NCI-H1694 treated with DMSO at 0.1 percent for 48 hours (cell line): ENCODE measurements around the gene ABHD16B.
"Not testable (repeated sequence)": the region's sequence is repeated elsewhere in the genome, so short reads cannot be mapped to it uniquely, and the experiment has no call there.

Experiments used
- DNase-seq: peaks from one replicate; lab custom pipeline; 2025; lab: John Stamatoyannopoulos, UW

Gene ABHD16B

DNA sequence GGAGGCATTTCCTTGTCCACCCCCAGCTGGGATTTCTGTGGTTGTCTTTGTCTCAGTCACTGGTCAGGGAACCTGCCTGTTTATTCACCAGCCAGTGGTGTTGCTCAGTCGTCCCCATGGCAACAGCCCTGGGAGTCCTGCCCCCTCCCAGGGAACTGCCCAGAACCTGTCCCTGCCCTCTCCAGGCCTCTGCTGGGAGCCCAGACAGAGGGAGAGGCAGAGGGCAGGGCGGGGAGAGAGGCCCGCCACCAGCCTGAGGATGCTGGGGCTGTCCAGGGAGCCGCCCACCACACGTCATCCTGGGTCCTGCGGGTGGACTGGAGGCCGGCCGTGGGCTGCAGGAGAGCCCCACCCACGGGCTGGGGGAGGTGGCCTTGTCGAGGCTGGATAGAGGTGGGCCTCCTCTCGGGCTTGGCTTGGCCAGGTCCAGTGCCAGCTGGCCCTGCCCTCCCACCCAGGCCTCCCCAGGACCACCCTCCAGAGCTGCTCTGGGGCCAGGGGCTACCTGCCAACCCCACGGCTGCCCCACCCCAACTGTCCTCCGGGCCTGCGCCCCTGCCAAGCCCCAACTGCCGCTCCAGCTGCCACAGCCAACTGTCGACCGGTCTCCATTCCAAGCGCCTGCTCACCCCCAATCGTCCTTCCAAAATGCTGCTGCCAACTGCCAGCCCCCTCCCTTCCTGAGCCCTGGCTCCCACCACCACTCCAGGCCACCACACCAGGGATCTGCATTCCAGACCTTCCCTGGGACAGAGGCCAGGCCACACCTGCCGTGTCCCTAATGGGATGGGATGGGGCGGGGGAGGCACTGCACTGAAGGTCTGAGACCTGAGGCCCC is 26.1 kb upstream of the ABHD16B start:
- DNase-seq = peak; percentile 80

GRCh38 chr20:63836458-63837344 is 24.6 kb upstream of the ABHD16B start:
- DNase-seq = no peak

DNA sequence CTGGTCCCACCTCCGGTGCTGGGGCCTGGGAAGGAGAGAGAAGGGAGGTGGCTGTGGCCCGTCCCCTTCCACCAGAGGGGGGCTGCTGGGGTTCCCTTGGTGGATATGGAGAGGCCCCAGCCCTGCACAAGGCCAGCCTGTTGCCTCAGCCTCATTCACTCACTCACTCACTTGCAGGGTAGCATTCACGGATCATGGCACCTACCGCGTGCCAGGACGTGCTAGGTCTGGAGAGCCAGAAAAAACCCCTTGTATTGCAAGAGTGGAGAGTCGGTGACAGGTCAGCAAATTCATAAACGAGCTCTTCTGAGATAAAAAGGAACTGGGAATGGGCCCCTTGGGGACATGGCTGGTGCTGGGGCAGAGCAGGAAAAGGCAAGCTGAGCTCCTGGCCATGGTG is 23.8 kb upstream of the ABHD16B start:
- DNase-seq = no peak

- no peak for DNase-seq
These were observed 21.7 kb upstream of the ABHD16B start for GRCh38 chr20:63839620-63840019.

GRCh38 chr20:63840405-63840828 is 20.9 kb upstream of the ABHD16B start:
- no peak for DNase-seq

- DNase-seq = no peak
These were observed 19.0 kb upstream of the ABHD16B start for GRCh38 chr20:63842258-63842657.

DNA sequence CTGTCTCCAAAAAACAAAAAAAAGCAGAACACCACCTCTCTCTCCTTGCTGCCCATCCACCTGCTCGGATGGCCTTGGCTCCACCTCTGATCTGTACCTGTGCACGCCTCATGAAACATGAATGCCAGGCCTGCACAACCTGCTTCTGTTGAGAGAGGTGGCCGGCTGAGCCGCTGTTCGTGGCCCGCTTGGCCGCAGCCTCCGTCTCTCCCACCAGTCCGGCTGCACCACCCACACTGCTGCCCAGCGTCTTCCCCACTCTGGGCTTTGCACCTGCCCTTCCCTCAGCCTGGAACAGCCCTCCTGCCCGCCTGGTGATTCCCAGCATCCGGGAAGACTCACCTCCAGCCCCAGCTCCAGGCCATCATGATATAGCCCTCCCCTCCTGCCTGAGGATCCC is 18.1 kb upstream of the ABHD16B start:
- no peak for DNase-seq

- DNase-seq = no peak
These were observed 17.5 kb upstream of the ABHD16B start for GRCh38 chr20:63843778-63844177.

GRCh38 chr20:63844511-63844991 is 16.7 kb upstream of the ABHD16B start:
- no peak for DNase-seq

DNA sequence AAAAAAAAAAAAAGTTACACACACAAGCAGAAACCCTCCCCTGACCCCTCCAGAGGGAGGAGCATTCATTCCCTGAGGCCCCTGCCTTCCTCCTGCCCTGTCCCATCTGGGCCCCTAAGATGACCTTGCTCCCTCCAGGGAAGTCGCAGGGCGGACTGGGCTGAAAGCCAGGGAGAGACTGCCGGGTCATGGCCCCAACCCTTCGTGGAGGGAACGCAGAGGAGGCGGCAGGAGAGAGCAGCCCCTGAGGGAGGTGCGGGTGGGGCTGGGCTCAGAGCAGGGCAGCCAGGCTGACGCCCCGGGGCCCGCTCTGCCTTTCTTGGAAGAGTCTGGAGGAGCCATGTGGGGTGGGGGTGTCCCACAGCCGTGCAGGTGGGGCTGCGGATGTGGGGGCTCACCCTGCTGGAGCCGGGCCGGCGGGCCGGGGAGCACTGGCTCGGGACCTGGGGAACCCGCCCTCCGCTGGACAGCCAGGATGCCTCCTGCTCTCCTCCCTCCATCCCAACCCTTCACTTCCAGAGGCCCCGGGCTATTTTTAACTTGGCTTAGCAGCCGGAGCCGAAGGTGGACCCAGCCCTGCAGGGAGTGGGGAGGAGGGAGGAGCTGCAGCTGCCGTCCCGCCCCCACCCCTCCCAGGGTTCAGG is 15.0 kb upstream of the ABHD16B start:
- DNase-seq = no peak

DNA sequence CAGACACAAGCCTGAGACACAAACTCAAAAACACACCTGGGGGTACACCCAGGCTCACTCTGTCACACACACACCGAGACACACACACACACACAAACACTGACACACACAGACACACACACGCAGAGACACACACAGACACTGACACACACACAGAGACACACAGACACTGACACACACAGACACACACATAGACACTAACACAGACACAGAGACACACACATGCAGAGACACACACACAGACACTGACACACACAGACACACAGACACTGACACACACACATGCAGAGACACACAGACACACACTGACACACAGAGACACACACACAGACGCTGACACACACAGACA is 14.4 kb upstream of the ABHD16B start:
- DNase-seq = no peak

GRCh38 chr20:63847237-63848002 is 13.9 kb upstream of the ABHD16B start:
- DNase-seq = no peak

- no peak for DNase-seq
These were observed 13.0 kb upstream of the ABHD16B start for GRCh38 chr20:63848003-63848911.

DNA sequence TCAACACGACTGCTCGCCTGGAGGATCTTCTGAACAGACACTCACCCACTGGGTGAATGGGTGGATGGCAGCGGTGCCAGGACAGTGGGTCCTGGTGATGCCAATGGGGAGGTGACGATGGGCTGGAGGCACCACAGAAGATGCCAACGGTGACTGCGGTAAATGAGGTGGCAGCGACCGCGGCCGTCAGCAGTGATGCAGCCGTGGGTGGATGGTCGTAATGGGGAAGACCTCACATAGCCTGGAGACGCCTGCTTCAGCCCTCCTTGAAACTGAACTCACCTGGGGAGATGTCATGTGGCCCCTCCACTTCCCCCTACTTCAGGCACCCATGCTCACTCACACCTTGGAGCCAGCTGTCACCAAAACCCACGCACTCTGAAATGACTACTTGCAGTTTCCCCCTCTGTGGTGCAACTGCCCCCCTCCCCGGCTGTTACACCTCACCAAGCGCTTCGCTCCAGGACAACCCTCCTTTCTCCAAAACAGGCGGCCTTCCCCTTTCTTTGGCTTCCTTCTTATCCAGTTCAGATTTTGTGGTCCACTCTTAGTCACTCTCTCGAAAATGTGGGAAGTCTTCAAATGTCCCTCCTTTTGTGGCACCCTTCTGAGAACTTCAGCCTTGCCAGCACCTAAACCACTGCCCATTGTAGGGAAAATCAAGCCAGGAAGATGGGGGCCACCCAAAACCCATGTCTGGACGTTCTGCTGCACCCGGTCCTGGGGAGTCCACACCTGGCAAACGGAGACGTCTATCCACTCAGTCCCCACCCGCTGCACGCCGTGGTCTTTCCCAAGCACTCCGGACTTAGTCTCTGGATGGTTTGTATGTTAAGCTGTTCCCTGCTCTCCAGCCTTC is 10.4 kb upstream of the ABHD16B start:
- no peak for DNase-seq

GRCh38 chr20:63851548-63851943 is 9.8 kb upstream of the ABHD16B start:
- DNase-seq = not testable (repeated sequence)

DNA sequence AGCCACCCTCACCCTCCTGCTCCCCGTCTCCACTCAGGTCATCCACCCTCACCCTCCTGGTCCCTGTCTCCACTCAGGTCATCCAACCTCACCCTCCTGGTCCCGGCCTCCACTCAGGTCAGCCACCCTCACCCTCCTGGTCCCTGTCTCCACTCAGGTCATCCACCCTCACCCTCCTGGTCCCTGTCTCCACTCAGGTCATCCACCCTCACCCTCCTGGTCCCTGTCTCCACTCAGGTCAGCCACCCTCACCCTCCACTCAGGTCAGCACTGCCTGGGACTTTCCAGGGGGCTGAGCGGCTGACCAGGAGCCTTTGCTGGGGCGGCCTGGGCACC is 7.6 kb upstream of the ABHD16B start:
- not testable (repeated sequence) for DNase-seq

DNA sequence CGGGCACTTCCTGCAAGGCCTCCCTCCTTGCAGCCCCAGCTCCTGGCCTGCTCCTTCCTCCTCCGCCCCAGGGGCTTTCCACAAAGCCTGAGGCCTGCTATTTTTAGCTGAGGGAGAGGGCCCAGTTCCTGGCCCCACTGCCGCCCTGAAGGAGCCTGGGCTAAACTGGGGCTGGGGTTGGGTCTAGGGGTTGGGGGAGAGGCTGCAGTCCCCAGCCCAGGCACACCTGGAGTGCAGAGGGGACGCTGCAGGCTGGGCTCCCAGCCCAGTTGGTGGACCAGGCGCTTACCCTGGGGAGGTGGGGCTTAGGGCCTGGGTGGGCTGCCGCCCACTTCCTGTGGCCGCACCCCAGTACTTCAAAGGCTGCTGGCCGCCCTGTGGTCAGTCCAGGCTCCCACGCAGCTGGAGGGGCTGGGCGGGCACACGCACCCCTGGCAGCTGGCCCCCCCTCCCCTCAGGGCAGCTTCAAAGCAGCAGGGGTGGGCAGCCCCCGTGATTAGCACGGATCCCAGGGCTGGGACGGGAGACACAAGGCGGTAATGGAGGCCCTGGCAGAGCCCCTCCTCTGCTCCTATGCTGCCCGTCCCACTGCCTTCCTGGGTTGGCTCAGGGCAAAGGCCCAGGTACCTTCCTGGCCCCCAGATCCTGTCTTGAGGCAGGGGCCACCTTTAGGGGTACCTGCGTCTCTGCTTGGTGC is 7.1 kb upstream of the ABHD16B start:
- no peak for DNase-seq

DNA sequence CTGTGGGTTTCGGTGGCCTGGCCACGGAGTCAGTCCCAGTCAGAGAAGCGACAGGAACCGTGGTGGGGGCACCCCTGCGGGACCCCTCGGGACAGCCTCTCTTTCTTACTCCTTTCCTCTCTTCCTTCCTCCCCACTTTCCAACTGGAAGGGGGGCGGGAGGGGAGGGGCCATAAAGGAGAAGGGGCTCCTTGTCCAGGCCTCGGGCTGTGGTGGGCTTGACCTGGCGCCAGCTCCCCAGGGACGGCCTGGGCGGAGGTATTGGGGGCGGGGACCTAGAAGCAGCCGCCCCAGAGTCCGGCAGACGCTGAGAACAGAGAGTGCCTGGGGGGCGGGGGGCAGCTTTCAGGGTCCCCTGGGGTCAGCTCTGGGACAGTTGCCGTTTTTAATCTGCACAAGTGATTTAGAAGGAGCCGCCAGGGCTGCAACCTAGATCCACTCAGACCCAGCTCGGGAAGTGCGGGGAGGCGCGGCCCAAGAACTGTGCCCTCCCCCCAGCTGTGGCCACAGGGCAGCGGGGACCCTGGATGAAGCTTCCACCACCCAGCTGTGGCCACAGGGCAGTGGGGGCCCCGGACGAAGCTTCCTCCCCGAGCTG is 6.4 kb upstream of the ABHD16B start:
- DNase-seq = no peak
